ENCODE data around the gene PCNA.

DNA sequence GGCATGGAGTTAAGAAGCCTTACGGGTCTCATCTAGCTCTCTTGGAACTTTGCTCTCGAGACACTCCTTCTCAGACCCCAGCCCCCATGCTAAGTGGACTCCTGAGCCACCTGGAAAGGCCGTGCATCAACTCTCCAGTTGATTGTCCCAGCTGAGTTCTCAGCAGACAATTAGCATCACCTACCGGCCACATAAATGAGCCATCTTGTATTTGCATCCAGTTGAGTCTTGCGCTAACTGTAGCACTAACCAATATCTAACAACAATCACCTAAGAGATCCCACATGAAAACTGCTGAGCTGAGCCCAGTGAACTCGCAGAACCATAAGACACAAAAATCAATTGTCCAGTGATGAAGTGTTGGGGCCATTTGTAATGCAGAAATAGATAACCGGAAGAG is 49.7 kb downstream of the PCNA start:
- TF ChIP-seq, protein P1, sequence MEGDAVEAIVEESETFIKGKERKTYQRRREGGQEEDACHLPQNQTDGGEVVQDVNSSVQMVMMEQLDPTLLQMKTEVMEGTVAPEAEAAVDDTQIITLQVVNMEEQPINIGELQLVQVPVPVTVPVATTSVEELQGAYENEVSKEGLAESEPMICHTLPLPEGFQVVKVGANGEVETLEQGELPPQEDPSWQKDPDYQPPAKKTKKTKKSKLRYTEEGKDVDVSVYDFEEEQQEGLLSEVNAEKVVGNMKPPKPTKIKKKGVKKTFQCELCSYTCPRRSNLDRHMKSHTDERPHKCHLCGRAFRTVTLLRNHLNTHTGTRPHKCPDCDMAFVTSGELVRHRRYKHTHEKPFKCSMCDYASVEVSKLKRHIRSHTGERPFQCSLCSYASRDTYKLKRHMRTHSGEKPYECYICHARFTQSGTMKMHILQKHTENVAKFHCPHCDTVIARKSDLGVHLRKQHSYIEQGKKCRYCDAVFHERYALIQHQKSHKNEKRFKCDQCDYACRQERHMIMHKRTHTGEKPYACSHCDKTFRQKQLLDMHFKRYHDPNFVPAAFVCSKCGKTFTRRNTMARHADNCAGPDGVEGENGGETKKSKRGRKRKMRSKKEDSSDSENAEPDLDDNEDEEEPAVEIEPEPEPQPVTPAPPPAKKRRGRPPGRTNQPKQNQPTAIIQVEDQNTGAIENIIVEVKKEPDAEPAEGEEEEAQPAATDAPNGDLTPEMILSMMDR (conservative IDR thresholded peaks at IDR 0.05 in 1 of 2, IDR thresholded peaks at IDR 0.05 in 1 of 2; ENCODE audit: extremely low read depth in 1 of 2, insufficient read depth in 1 of 2, low read depth in 1 of 2, low read length in 2 of 2) = no peak
- no peak for TF ChIP-seq EZH2 (IDR thresholded peaks at IDR 0.05; ENCODE audit: borderline replicate concordance, low read length)
